ENCODE data around the gene TBXAS1. TPM values are rescaled to one million over a fixed set of nuclear protein-coding genes. Genes with fewer than 3 reads are reported as not detected.

The TBXAS1 gene
- total and polyA plus RNA-seq, 2 experiments from 2014 or later, result 1.3 TPM; not detected in 1

DNA sequence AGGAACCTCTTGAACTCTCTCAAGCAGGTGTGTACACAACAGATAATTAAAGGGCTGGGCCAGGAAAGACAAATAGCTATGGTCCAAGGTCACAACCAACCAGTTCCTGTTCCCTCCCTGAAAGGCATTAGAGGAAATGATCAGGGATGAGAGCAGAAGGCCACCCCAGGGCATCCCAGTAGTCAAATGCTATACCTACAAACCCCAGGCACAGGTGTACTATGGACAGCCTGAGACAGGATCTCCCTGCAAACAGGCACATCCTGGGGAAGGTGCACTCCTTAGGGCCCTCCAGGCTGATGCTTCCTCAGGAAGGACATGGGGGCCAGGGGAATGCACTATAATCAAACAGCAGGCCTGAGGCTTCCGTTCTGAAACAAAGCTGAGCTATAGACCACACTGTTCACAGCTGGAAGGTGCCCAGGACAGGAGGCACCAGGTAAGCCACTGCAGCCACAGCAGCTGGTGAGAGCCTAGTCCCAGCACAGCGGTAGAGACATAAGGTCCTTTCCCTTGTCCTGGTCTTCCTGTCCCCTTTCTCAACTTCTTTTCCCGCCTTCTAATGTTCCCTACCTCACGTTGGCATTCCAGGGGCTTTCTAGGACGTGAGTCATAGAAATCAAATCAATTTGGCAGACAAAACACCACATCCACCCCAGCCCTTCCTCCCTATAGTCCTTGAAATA is 220.4 kb downstream of the TBXAS1 start:
- H3K4me3 Mint-ChIP-seq, result no peak overlapping the region
- peaks cover 2% of the 10 kb centered on the region for H3K27me3 Mint-ChIP-seq (ENCODE audit: insufficient read depth, low read depth, poor library complexity)
- Histone ChIP-seq H3K27ac (ENCODE audit: low read depth) (no peak overlapping the region), H3K9me2 (ENCODE audit: insufficient read depth) (no peaks in the 10 kb centered on the region), H3K36me3 (ENCODE audit: insufficient read depth) (no peaks in the 10 kb centered on the region; the same call in 1 of the 2 replicates), H4K20me1 (replicated peaks; ENCODE audit: insufficient read depth) (no peaks in the 10 kb centered on the region), H2AFZ (no peak overlapping the region), H3F3A (replicated peaks; ENCODE audit: low read depth) (no peaks in the 10 kb centered on the region), H3K4me3 (no peak overlapping the region), H3K4me2 (no peak overlapping the region), H3K4me1 (ENCODE audit: insufficient read depth) (no peaks in the 10 kb centered on the region), H3K27me3 (ENCODE audit: insufficient read depth) (no peaks in the 10 kb centered on the region), H3K79me2 (replicated peaks; ENCODE audit: insufficient read depth) (no peaks in the 10 kb centered on the region)
- no peaks in the 10 kb centered on the region for H3K4me1 Mint-ChIP-seq
- no peaks in the 10 kb centered on the region for H3K9me3 Mint-ChIP-seq
- H3K36me3 Mint-ChIP-seq (ENCODE audit: low read depth), result no peaks in the 10 kb centered on the region
- ATAC-seq, result no peak
- no peak for DNase-seq (ENCODE audit: low spot score)
- TF ChIP-seq, protein P1, sequence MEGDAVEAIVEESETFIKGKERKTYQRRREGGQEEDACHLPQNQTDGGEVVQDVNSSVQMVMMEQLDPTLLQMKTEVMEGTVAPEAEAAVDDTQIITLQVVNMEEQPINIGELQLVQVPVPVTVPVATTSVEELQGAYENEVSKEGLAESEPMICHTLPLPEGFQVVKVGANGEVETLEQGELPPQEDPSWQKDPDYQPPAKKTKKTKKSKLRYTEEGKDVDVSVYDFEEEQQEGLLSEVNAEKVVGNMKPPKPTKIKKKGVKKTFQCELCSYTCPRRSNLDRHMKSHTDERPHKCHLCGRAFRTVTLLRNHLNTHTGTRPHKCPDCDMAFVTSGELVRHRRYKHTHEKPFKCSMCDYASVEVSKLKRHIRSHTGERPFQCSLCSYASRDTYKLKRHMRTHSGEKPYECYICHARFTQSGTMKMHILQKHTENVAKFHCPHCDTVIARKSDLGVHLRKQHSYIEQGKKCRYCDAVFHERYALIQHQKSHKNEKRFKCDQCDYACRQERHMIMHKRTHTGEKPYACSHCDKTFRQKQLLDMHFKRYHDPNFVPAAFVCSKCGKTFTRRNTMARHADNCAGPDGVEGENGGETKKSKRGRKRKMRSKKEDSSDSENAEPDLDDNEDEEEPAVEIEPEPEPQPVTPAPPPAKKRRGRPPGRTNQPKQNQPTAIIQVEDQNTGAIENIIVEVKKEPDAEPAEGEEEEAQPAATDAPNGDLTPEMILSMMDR (conservative IDR thresholded peaks at IDR 0.05; ENCODE audit: low read depth in 2 of 2), result no peak
- TF ChIP-seq, protein P2, sequence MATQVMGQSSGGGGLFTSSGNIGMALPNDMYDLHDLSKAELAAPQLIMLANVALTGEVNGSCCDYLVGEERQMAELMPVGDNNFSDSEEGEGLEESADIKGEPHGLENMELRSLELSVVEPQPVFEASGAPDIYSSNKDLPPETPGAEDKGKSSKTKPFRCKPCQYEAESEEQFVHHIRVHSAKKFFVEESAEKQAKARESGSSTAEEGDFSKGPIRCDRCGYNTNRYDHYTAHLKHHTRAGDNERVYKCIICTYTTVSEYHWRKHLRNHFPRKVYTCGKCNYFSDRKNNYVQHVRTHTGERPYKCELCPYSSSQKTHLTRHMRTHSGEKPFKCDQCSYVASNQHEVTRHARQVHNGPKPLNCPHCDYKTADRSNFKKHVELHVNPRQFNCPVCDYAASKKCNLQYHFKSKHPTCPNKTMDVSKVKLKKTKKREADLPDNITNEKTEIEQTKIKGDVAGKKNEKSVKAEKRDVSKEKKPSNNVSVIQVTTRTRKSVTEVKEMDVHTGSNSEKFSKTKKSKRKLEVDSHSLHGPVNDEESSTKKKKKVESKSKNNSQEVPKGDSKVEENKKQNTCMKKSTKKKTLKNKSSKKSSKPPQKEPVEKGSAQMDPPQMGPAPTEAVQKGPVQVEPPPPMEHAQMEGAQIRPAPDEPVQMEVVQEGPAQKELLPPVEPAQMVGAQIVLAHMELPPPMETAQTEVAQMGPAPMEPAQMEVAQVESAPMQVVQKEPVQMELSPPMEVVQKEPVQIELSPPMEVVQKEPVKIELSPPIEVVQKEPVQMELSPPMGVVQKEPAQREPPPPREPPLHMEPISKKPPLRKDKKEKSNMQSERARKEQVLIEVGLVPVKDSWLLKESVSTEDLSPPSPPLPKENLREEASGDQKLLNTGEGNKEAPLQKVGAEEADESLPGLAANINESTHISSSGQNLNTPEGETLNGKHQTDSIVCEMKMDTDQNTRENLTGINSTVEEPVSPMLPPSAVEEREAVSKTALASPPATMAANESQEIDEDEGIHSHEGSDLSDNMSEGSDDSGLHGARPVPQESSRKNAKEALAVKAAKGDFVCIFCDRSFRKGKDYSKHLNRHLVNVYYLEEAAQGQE (IDR thresholded peaks at IDR 0.05; ENCODE audit: unreplicated experiment), result no peak
- TF ChIP-seq ZNF114 (CRISPR knock-in tag; IDR thresholded peaks at IDR 0.05), result no peak
- TF ChIP-seq EZH2 (IDR thresholded peaks at IDR 0.05; ENCODE audit: low read depth, unreplicated experiment), result no peak
- TF ChIP-seq STAT1 (IDR thresholded peaks at IDR 0.05; ENCODE audit: unreplicated experiment), result no peak
- TF ChIP-seq POLR2AphosphoS5 (IDR thresholded peaks at IDR 0.05; ENCODE audit: low read depth), result no peak
- TF ChIP-seq CREB1 (CRISPR knock-in tag; IDR thresholded peaks at IDR 0.05; ENCODE audit: low read depth), result no peak
- no peak for TF ChIP-seq JUNB (IDR thresholded peaks at IDR 0.05; ENCODE audit: unreplicated experiment)
- TF ChIP-seq, protein P3, sequence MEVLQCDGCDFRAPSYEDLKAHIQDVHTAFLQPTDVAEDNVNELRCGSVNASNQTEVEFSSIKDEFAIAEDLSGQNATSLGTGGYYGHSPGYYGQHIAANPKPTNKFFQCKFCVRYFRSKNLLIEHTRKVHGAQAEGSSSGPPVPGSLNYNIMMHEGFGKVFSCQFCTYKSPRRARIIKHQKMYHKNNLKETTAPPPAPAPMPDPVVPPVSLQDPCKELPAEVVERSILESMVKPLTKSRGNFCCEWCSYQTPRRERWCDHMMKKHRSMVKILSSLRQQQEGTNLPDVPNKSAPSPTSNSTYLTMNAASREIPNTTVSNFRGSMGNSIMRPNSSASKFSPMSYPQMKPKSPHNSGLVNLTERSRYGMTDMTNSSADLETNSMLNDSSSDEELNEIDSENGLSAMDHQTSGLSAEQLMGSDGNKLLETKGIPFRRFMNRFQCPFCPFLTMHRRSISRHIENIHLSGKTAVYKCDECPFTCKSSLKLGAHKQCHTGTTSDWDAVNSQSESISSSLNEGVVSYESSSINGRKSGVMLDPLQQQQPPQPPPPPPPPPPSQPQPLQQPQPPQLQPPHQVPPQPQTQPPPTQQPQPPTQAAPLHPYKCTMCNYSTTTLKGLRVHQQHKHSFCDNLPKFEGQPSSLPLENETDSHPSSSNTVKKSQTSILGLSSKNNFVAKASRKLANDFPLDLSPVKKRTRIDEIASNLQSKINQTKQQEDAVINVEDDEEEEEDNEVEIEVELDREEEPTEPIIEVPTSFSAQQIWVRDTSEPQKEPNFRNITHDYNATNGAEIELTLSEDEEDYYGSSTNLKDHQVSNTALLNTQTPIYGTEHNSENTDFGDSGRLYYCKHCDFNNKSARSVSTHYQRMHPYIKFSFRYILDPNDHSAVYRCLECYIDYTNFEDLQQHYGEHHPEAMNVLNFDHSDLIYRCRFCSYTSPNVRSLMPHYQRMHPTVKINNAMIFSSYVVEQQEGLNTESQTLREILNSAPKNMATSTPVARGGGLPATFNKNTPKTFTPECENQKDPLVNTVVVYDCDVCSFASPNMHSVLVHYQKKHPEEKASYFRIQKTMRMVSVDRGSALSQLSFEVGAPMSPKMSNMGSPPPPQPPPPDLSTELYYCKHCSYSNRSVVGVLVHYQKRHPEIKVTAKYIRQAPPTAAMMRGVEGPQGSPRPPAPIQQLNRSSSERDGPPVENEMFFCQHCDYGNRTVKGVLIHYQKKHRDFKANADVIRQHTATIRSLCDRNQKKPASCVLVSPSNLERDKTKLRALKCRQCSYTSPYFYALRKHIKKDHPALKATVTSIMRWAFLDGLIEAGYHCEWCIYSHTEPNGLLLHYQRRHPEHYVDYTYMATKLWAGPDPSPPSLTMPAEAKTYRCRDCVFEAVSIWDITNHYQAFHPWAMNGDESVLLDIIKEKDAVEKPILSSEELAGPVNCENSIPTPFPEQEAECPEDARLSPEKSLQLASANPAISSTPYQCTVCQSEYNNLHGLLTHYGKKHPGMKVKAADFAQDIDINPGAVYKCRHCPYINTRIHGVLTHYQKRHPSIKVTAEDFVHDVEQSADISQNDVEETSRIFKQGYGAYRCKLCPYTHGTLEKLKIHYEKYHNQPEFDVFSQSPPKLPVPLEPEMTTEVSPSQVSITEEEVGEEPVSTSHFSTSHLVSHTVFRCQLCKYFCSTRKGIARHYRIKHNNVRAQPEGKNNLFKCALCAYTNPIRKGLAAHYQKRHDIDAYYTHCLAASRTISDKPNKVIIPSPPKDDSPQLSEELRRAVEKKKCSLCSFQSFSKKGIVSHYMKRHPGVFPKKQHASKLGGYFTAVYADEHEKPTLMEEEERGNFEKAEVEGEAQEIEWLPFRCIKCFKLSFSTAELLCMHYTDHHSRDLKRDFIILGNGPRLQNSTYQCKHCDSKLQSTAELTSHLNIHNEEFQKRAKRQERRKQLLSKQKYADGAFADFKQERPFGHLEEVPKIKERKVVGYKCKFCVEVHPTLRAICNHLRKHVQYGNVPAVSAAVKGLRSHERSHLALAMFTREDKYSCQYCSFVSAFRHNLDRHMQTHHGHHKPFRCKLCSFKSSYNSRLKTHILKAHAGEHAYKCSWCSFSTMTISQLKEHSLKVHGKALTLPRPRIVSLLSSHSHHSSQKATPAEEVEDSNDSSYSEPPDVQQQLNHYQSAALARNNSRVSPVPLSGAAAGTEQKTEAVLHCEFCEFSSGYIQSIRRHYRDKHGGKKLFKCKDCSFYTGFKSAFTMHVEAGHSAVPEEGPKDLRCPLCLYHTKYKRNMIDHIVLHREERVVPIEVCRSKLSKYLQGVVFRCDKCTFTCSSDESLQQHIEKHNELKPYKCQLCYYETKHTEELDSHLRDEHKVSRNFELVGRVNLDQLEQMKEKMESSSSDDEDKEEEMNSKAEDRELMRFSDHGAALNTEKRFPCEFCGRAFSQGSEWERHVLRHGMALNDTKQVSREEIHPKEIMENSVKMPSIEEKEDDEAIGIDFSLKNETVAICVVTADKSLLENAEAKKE (CRISPR knock-in tag; IDR thresholded peaks at IDR 0.05), result no peak
- H3K27ac Mint-ChIP-seq, result no peak overlapping the region
